Hematopoietic multipotent progenitor cell (in vitro differentiated cells): ENCODE measurements around the gene CYP1A2. TPM values are rescaled to one million over a fixed set of nuclear protein-coding genes. Genes with fewer than 3 reads are reported as not detected.

ENCODE experiments used
- DNase-seq, 3 donors: peaks; one replicate each; pipeline ENCODE4 v3.0.0-alpha.2; 2011 to 2015; ENCODE audit warnings: low read depth in 2 of 3, low spot score in 2 of 3
- small RNA-seq: library from RNA; depleted of rRNA; stranded (forward); fragments of <200 nt; gene quantifications from one replicate; pipeline ENCODE3, GENCODE V24; 2012
- total RNA-seq: library from RNA; depleted of rRNA; stranded (reverse); fragments of >200 nt; gene quantifications from one replicate; pipeline ENCODE4 v1.2.3, GENCODE V29; 2012

CYP1A2 gene
- total RNA-seq, 1 donor: not detected

- no peak for DNase-seq
These were observed 52.8 kb downstream of the CYP1A2 start for GRCh38 chr15:74801311-74801997.

- DNase-seq: no peak
These were observed 53.6 kb downstream of the CYP1A2 start for GRCh38 chr15:74802290-74802689.

- DNase-seq: no peak
These were observed 54.3 kb downstream of the CYP1A2 start for GRCh38 chr15:74802862-74803447.

- no peak for DNase-seq
These were observed 56.3 kb downstream of the CYP1A2 start for GRCh38 chr15:74804935-74805334.

Small RNAs within 50 kb of the gene (small RNA-seq; reads per million reads assigned to genes)
- not detected for gene MIR4513

Other genes with a start within 250 kb of the CYP1A2 start
- 11.0 TPM for gene ARID3B, start 207.6 kb upstream of the CYP1A2 start, total RNA-seq
- 117 TPM for gene CLK3, start 133.0 kb upstream of the CYP1A2 start, total RNA-seq
- gene EDC3, start 52.8 kb upstream of the CYP1A2 start, total RNA-seq: 19.4 TPM
- gene CYP1A1, start 23.3 kb upstream of the CYP1A2 start, total RNA-seq: 0.27 TPM
- gene CSK, start 33.2 kb downstream of the CYP1A2 start, total RNA-seq: 118 TPM
- 0.27 TPM for gene LMAN1L, start 64.0 kb downstream of the CYP1A2 start, total RNA-seq
- not detected for gene CPLX3, start 77.8 kb downstream of the CYP1A2 start, total RNA-seq
- gene ULK3, start 94.3 kb downstream of the CYP1A2 start, total RNA-seq: 69.7 TPM
- gene SCAMP2, start 124.5 kb downstream of the CYP1A2 start, total RNA-seq: 67.6 TPM
- gene MPI, start 141.2 kb downstream of the CYP1A2 start, total RNA-seq: 77.3 TPM
- 58.4 TPM for gene FAM219B, start 158.0 kb downstream of the CYP1A2 start, total RNA-seq
- 47.9 TPM for gene COX5A, start 189.2 kb downstream of the CYP1A2 start, total RNA-seq
- gene RPP25, start 207.9 kb downstream of the CYP1A2 start, total RNA-seq: 3.2 TPM
- 4.8 TPM for gene SCAMP5, start 246.7 kb downstream of the CYP1A2 start, total RNA-seq